Endothelial cell of umbilical vein (primary cell): ENCODE measurements around the gene DIAPH1.

Experiments used
- EZH2 ChIP-seq: IDR thresholded peaks from 2 replicates; pipeline ENCODE4 v1.6.1; 2012; ENCODE audit warnings: borderline replicate concordance, low read depth, mild to moderate bottlenecking, moderate library complexity, low read length, inconsistent platforms; ENCODE audit not compliant: severe bottlenecking
- TF ChIP-seq, protein P1 (sequence below), 2 donors: IDR thresholded peaks; 1 replicate in 1 of 2; 2 replicates in 1 of 2; pipeline ENCODE4 v1.5.1; 2011; ENCODE audit warnings: low read length in 2 of 2, mild to moderate bottlenecking in 2 of 2, moderate library complexity in 2 of 2, control low read depth in 1 of 2, inconsistent platforms in 1 of 2, low read depth in 1 of 2; ENCODE audit not compliant: insufficient read depth in 1 of 2; ENCODE audit errors: extremely low read depth in 1 of 2
- TF ChIP-seq, protein P2 (sequence below): IDR thresholded peaks from 2 replicates; pipeline ENCODE4 v1.6.1; 2011; ENCODE audit not compliant: insufficient read depth, insufficient read length

DNA sequence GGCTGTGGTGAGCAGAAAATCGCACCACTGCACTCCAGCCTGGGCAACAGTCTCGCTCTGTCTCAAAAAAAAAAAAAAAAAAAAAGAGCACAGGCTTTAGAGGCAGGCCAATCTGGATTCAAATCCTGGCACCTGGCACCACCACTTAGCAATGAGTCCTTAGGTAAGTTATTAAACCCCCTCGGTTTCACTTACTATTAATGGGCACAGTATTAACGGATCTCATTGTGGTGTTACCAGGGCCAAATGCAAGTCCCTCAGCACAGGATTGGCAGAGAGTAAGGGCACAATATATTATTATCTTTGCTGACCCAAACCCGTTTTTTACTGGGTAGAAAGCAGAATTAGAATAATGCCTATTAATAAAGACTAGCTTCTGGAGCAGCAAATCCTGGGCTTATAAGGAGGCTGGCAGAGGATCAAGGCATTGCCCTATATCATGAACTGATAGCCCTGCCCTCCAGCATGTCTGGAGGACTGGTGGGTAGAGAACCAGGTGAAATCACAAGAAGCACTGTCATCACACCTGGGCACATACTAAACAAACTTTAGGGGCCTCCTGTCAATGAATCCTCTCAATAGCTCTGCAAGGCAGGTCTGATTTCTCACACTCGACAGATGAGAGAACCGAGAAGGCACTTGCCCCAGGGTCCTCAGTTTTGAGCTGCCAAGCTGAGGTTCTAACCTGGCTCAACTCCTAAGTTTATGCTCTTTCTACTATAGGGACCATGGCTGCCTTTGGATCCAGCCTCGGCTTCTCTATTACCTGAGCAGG is 112.2 kb downstream of the DIAPH1 start:
- TF ChIP-seq, protein P1, sequence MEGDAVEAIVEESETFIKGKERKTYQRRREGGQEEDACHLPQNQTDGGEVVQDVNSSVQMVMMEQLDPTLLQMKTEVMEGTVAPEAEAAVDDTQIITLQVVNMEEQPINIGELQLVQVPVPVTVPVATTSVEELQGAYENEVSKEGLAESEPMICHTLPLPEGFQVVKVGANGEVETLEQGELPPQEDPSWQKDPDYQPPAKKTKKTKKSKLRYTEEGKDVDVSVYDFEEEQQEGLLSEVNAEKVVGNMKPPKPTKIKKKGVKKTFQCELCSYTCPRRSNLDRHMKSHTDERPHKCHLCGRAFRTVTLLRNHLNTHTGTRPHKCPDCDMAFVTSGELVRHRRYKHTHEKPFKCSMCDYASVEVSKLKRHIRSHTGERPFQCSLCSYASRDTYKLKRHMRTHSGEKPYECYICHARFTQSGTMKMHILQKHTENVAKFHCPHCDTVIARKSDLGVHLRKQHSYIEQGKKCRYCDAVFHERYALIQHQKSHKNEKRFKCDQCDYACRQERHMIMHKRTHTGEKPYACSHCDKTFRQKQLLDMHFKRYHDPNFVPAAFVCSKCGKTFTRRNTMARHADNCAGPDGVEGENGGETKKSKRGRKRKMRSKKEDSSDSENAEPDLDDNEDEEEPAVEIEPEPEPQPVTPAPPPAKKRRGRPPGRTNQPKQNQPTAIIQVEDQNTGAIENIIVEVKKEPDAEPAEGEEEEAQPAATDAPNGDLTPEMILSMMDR (IDR thresholded peaks at IDR 0.05; ENCODE audit: extremely low read depth in 1 of 2, insufficient read depth in 1 of 2, low read depth in 1 of 2, low read length in 2 of 2), result no peak
- TF ChIP-seq, protein P2, sequence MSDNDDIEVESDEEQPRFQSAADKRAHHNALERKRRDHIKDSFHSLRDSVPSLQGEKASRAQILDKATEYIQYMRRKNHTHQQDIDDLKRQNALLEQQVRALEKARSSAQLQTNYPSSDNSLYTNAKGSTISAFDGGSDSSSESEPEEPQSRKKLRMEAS, result no peak
- TF ChIP-seq EZH2, result no peak
